PC-9 (cell line): ENCODE data around the gene SBF2.

Experiments
- EZH2 ChIP-seq: fragments of 200-600 bp; sonication (generic); IDR thresholded peaks from 2 replicates; pipeline ENCODE4 v1.8.0; 2017; ENCODE audit warnings: antibody characterized with exemption, low read depth
- TF ChIP-seq, protein P1 (sequence below): fragments of 200-600 bp; sonication (generic); conservative IDR thresholded peaks from 2 replicates; pipeline ENCODE4 v1.6.1; 2017; ENCODE audit warnings: mixed run types, antibody characterized with exemption, mild to moderate bottlenecking, moderate library complexity

DNA sequence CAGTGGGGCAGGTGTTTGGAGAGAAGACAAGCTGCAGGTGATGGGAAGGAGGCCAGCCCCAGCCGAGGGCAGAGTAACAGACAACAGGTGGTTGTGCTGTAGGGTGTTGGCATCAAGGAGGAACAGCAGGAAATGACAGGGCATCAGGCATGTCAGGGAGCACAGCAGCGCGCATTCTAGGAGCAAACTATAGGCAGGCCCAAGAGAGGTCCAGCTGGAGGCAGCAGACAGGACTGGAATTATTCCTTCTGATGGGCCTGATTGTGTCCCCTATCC, 24.4 kb upstream of the SBF2 start:
- TF ChIP-seq, protein P1, sequence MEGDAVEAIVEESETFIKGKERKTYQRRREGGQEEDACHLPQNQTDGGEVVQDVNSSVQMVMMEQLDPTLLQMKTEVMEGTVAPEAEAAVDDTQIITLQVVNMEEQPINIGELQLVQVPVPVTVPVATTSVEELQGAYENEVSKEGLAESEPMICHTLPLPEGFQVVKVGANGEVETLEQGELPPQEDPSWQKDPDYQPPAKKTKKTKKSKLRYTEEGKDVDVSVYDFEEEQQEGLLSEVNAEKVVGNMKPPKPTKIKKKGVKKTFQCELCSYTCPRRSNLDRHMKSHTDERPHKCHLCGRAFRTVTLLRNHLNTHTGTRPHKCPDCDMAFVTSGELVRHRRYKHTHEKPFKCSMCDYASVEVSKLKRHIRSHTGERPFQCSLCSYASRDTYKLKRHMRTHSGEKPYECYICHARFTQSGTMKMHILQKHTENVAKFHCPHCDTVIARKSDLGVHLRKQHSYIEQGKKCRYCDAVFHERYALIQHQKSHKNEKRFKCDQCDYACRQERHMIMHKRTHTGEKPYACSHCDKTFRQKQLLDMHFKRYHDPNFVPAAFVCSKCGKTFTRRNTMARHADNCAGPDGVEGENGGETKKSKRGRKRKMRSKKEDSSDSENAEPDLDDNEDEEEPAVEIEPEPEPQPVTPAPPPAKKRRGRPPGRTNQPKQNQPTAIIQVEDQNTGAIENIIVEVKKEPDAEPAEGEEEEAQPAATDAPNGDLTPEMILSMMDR = no peak
- TF ChIP-seq EZH2 = no peak
